ENCODE results near the gene TTBK1.

DNA sequence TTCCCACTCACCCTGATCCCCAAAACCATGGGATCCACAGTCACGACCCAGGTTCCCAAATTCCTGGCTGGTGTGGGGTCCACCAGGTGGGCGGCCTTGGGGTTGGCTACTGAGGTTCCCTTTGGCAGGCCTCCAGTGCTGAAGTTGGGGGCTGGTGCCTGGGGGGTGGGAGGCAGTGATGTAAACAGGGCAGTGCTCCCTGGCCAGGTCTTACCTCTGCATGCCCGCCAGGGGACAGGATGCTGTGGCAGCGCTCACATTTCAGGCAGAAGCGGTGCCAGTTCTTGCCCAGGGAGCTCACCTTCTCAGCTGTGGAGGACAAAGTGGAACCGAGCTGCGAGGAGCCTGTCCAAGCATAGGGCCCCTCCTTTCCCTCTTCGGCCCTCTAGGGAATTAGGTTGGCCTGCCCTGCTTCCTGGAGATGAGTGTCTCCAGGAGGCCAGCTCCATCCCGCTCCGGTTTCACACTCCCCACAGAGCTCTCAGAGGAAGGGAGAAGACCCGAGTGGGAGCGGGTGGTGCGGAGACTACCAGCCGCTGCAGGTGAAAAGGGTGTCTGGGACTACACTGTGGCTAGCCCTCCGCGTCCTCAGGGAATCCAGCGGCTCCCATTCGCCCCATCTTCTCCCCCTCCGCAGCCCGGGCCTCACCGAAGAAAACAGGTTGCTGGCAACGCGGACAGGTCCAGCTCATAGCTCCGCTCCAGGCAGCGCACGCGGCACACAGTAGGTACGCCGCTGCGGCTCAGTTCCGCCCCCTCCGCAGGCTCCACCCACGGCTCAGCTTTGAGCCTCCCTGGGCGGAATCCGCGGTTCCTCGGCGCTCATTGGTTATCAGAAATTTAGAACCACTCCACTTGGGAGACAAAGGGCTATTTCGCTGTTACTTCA lies 65.1 kb downstream of the TTBK1 start, which contains the start of gene CRIP3:
- TF ChIP-seq POLR2A (IDR thresholded peaks at IDR 0.05): no peak
- TF ChIP-seq CTCF (IDR thresholded peaks at IDR 0.05): peak in 3 of 6 experiments; percentile 7 to 42 (median 24)
- no peak for TF ChIP-seq POLR2AphosphoS5 (IDR thresholded peaks at IDR 0.05)

Data from upper lobe of left lung (tissue), 4 donors.